Measurements from ENCODE around the gene KCNJ8.
"Not testable (repeated sequence)": the region's sequence is repeated elsewhere in the genome, so short reads cannot be mapped to it uniquely, and the experiment has no call there.

GRCh38 chr12:21812340-21812739 is 37.8 kb upstream of the KCNJ8 start:
- TF ChIP-seq, protein P1, sequence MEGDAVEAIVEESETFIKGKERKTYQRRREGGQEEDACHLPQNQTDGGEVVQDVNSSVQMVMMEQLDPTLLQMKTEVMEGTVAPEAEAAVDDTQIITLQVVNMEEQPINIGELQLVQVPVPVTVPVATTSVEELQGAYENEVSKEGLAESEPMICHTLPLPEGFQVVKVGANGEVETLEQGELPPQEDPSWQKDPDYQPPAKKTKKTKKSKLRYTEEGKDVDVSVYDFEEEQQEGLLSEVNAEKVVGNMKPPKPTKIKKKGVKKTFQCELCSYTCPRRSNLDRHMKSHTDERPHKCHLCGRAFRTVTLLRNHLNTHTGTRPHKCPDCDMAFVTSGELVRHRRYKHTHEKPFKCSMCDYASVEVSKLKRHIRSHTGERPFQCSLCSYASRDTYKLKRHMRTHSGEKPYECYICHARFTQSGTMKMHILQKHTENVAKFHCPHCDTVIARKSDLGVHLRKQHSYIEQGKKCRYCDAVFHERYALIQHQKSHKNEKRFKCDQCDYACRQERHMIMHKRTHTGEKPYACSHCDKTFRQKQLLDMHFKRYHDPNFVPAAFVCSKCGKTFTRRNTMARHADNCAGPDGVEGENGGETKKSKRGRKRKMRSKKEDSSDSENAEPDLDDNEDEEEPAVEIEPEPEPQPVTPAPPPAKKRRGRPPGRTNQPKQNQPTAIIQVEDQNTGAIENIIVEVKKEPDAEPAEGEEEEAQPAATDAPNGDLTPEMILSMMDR (IDR thresholded peaks at IDR 0.05; ENCODE audit: borderline replicate concordance, extremely low read depth, low read length, poor library complexity, severe bottlenecking), result not testable (repeated sequence)
- TF ChIP-seq EZH2 (IDR thresholded peaks at IDR 0.05; ENCODE audit: borderline replicate concordance, low read depth, low read length, severe bottlenecking), result not testable (repeated sequence)
